T47D (cell line): ENCODE results near the gene SLC6A9.

ENCODE experiments used
- DNase-seq, 2 experiments: peaks; one replicate each; pipeline versions ENCODE4 v3.0.0 to v3.0.0-alpha.2; 2011 to 2012; ENCODE audit warnings: low read depth in 1 of 2, low spot score in 1 of 2
- JUND ChIP-seq: IDR thresholded peaks from 2 replicates; pipeline ENCODE4 v1.6.1; 2012; ENCODE audit warnings: low read depth
- in situ Hi-C: cut with HindIII; loops from 2 replicates; pipeline ENCODE4 v1.10.0; 2016; ENCODE audit warnings: low sequenced_read_pairs, low pct_unique_long_range_greater_than_20kb

The SLC6A9 gene

GRCh38 chr1:43970502-43970901 is 60.8 kb downstream of the SLC6A9 start:
- in situ Hi-C loops, result no loop called here
- DNase-seq, result no peak
- no peak for TF ChIP-seq JUND

DNA sequence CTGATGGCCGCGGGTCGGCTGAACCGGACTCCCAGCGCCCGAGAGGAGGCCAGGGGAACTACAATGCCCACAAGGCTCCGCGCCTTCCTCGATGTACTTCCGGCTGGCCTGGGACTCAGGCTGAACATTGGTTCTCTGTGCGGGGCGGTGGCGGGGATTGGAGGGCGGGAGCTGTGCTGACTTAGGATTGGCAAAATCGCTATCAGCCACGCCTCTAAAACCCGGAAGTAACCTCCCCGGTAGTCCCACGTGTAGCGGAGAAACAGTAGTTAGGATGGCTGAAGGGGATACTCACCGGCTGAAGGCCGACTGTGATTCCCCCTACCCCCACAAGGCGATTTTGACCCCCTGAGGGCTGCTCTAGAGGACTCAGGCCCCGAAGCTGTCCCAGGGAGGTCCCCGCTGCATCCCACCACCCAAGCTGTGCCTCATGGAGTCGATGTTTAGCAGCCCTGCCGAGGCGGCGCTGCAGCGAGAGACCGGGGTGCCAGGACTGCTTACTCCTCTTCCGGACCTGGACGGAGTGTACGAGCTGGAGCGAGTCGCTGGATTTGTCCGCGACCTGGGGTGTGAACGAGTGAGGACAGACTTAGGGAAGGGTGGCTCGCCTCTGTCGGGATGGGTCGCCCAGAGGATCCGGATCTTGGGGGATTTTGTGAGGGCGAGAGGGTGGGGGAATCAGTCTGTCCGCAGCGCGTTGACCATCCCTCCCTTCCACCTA is 61.4 kb downstream of the SLC6A9 start, which contains the start of gene DPH2:
TSS of gene DPH2 (plus strand) at position 265 of the 721 bp plus-strand sequence. CDS start at position 431, 166 bp downstream.
- no peak for TF ChIP-seq JUND
- in situ Hi-C loops, result no loop called here
- DNase-seq, result peak; percentile 95

DNA sequence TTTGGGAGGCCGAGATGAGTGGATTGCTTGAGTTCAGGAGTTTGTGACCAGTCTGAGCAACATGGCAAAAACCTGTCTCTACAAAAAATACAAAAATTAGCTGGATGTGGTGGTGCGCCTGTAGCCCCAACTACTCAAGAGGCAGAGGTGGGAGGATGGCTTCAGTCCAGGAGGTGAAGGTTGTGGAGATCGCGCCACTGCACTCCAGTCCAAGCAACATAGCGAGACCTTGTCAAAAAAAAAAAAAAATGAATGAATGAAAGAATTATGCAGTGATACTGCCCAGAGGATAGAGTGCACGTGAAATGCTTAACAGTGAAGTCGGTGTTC is 61.9 kb downstream of the SLC6A9 start:
- no peak for DNase-seq
- TF ChIP-seq JUND, result no peak
- in situ Hi-C loops, result no loop called here

DNA sequence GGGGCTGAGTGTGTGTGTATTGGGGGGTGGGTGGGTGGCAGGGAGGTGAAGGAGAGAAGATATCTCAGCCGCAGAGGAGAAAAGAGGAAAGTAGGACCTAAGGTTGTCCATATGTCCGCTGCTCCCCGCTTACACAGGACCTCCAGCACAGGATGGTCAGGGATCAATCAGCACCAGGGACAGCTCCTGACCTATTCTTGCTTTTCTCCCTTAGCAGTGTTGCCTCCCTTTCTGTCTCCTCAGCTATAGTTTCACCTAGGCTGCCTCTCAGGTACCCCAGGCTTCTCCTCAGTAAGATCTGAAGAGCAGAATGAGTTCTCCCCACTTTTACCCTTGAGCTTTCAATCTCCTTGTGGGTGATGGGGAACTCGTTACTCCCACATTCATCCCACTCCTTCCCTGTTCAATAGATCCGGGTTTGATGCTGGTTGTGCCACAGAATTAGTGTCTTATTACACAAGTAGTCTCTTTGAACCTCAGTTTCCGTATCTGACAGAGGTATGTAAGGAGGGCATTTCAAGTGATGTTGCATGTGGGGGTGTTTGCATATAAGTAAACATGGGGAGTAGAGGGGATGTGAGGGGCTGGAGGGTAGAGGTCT is 62.8 kb downstream of the SLC6A9 start:
- no peak for TF ChIP-seq JUND
- peak in 1 of 2 experiments; percentile 69 for DNase-seq
- in situ Hi-C loops, result no loop called here

GRCh38 chr1:43965316-43965715 is 65.9 kb downstream of the SLC6A9 start:
- in situ Hi-C loops, result no loop called here
- TF ChIP-seq JUND, result no peak
- DNase-seq, result no peak

DNA sequence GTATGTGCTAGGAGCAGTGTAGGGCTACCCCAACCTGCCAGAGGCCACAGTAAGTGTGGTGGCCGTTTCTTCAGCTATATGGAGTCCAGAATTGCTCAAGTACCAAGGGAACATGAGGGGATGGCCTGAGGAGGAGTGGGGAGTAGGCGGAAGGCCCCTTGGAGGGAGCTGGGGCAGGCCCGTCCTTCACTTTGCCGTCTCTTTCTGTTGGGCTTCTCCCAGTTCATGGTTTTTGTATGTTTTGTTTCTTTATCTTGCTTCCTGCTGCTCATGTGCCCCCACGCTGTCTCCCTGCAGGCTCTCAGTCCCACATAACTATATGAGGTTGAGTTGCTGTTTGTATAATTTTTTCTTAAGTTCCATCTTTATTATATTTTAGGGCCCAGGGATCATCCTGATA is 67.4 kb downstream of the SLC6A9 start:
- no peak for DNase-seq

GRCh38 chr1:43963006-43963405 is 68.3 kb downstream of the SLC6A9 start:
- in situ Hi-C loops, result no loop called here
- DNase-seq, result no peak
- TF ChIP-seq JUND, result no peak

More for the DNA sequence above, 67.4 kb downstream of the SLC6A9 start:
- in situ Hi-C loops, result no loop called here
- TF ChIP-seq JUND, result no peak

DNA sequence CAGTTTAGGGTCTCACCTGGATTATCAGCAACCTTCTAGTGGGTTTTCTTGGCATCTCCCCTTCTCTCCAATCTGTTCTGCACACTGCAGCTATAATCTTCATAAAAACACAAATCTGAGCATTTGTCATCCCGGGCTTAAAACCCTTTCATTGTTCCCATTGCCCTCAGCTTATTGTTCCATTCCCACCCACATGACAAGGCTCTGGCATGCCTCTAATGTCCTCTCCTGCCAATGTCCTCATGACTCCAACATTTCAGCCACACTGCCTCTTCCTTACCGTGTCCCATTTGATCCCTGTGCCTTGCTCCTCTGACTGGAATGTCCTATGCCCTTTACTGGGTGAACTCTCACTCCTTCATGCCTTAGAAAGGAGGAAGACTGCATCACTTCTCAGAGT is 68.9 kb downstream of the SLC6A9 start:
- in situ Hi-C loops, result no loop called here
- no peak for TF ChIP-seq JUND
- no peak for DNase-seq

DNA sequence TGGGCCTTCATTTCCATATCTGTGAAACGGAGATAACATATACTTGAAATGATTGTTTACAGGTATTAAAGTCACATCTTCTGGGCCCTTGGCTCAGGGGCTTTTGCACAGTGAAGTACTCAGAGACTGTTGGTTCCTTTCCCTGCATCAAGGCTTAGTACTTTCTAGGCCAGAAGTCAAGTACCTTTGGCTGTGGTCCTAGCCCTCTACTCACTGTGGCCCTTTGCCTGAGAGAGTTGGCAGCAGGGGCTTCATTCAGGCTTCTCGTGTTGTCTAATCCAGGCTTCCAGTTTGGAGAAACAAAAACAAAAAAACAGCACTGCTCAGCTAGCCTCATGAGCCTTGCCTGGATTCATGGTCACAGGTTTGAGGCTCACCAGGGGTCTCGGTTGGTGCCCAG is 69.6 kb downstream of the SLC6A9 start:
- TF ChIP-seq JUND, result no peak
- DNase-seq, result no peak

DNA sequence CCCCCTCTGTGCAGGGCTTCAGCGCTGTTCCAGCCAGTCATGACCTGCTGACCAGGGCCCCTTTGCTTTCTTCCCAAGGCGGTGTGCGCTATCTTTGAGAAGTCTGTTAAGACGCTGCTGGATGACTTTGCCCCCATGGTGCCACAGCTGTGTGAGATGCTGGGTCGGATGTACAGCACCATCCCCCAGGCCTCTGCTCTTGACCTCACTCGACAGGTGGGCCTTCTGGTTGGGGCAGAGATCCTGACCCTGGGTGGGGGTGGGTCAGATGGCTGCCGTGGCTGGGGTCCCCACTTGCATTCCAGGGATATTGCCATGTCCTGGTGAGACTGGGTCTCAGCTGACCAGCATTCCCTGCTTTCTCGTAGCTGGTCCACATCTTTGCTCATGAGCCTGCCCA is 70.5 kb downstream of the SLC6A9 start:
- TF ChIP-seq JUND, result no peak
- DNase-seq, result no peak
- in situ Hi-C loops, result no loop called here

More for the DNA sequence above, 69.6 kb downstream of the SLC6A9 start:
- in situ Hi-C loops, result no loop called here

DNA sequence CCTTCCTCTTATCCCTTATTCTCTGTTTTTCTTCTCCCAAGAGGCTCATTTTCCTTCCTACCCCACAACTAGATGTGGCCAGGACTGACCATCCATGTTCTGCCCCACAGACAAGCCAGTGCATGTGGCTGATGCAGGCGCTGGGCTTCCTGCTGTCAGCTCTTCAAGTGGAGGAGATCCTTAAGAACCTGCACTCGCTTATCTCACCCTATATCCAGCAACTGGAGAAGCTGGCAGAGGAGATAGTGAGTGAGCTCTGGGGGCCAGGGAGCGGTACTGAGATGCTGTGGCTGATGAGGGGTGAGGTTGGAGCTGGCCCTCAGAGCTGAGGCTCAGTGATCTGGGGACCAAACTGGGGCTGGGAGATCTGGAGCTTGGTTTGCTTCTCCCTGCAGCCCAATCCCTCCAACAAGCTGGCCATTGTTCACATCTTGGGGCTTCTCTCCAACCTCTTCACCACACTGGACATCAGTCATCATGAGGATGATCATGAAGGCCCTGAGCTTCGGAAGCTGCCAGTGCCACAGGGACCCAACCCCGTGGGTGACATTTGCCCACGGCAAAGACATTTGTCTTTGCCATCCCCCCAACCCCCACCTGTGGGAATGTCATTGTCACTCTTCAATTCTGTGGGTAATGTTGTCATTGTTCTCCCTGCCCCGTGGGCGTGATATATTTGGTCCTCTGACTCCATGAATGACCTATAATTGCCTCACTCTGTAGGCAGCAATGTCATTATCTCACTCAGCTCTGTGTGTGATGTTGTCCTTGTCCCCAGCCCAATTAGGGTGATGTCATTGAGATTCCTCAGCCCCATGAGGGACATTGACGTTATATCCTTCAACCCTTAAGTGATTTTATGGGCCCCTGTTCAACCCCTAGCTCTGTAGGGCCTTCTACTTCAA is 72.7 kb downstream of the SLC6A9 start:
- in situ Hi-C loops, result no loop called here
- DNase-seq, result no peak
- no peak for TF ChIP-seq JUND

DNA sequence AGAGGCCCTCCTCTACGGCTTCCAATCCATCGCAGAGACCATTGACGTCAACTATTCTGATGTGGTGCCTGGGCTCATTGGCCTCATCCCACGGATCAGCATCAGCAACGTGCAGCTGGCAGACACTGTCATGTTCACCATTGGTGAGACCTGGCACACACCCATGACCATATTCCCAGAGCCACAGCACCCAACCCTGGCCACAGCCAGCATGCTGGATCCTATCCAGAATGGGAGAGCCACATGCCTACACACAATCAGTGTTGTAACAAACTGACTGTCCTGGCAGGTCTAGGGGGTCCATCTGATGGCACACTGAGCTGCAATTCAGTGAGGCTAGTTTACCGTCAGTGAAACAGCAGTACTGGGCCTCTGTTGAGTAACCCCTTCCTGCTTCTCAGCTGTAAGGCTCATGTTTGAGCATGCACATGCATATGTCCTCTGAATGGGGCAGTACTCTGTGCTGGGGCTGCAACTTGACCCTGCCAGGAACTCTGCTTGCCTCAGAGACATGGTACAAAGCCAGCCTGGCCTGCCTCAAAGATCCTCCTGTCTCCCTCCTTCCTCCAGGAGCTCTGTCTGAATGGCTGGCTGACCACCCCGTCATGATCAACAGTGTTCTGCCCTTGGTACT is 73.7 kb downstream of the SLC6A9 start:
- in situ Hi-C loops, result no loop called here
- TF ChIP-seq JUND, result no peak
- no peak for DNase-seq
